ENCODE measurements around the gene ICA1L.

DNA sequence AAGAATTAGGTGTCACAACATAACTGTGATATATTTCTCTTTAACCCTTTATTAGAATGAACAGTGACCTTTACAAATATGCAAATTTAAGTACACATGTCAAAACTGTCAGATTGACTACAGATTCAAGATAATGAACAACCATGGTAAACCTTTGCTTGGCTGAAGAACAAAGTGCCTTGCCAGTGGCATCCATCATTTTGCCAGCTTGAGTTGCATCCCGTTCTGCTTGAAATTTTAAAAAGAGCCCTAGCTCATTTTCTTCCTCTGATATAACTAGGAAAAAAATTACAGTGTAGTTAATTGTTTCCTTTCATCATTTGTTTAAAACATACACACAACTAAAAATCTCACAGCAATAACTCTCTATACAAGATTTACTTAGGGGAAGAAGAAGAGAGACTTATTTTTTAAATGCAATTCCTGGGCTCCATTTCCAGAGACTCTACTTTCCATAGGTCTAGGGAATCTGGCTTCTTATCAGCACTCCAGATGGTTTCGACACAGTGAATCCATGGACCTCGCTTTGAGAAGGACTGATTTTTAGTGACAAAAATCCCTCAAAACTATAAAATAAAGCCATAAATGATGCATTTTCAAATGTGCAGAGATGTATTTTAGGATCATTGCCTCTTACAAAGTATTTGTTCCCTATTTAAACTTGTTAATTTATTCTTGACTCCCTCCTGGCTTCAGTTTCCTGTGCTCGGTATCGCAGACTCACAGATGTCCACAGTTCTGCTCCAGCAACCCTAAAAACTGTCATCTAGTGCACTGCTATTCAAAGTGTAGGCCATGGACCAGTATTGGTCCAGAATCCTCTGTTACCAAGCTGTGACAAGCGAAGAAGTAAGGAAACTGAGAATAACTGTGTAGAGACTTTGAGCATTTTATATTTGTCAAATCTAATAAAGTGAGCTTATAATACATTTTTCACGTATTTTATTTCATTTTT is 50.1 kb downstream of the ICA1L start:
- TF ChIP-seq, protein P1, sequence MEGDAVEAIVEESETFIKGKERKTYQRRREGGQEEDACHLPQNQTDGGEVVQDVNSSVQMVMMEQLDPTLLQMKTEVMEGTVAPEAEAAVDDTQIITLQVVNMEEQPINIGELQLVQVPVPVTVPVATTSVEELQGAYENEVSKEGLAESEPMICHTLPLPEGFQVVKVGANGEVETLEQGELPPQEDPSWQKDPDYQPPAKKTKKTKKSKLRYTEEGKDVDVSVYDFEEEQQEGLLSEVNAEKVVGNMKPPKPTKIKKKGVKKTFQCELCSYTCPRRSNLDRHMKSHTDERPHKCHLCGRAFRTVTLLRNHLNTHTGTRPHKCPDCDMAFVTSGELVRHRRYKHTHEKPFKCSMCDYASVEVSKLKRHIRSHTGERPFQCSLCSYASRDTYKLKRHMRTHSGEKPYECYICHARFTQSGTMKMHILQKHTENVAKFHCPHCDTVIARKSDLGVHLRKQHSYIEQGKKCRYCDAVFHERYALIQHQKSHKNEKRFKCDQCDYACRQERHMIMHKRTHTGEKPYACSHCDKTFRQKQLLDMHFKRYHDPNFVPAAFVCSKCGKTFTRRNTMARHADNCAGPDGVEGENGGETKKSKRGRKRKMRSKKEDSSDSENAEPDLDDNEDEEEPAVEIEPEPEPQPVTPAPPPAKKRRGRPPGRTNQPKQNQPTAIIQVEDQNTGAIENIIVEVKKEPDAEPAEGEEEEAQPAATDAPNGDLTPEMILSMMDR (IDR thresholded peaks at IDR 0.05), result no peak
- TF ChIP-seq JUND (IDR thresholded peaks at IDR 0.05) (no peak), GABPA (IDR thresholded peaks at IDR 0.05; ENCODE audit: low read depth) (no peak), RFX5 (IDR thresholded peaks at IDR 0.05; ENCODE audit: low read length) (no peak)
- TF ChIP-seq, protein P2, sequence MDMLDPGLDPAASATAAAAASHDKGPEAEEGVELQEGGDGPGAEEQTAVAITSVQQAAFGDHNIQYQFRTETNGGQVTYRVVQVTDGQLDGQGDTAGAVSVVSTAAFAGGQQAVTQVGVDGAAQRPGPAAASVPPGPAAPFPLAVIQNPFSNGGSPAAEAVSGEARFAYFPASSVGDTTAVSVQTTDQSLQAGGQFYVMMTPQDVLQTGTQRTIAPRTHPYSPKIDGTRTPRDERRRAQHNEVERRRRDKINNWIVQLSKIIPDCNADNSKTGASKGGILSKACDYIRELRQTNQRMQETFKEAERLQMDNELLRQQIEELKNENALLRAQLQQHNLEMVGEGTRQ (IDR thresholded peaks at IDR 0.05; ENCODE audit: borderline replicate concordance, low read depth, low read length), result no peak
